ENCODE results near the gene PELO. TPM values are rescaled to one million over a fixed set of nuclear protein-coding genes. Genes with fewer than 3 reads are reported as not detected.
A peak's percentile ranks its signal among the peaks of the same experiment; 100 is the strongest.
"Not testable (repeated sequence)": the region's sequence is repeated elsewhere in the genome, so short reads cannot be mapped to it uniquely, and the experiment has no call there.

The PELO gene
- total RNA-seq, 1 donor, result 18.9 TPM

- H3K4me3 ChIP-seq (ENCODE audit: low read depth, low read length), result no peak overlapping the region
- DNase-seq (ENCODE audit: low read depth), result no peak
- TF ChIP-seq CTCF (IDR thresholded peaks at IDR 0.05; ENCODE audit: insufficient read depth, low read length), result no peak
These were observed 22.7 kb downstream of the PELO start for GRCh38 chr5:52810426-52810825.

GRCh38 chr5:52811067-52811749 lies 23.5 kb downstream of the PELO start:
- no peak for TF ChIP-seq CTCF (IDR thresholded peaks at IDR 0.05; ENCODE audit: insufficient read depth, low read length)
- no peak overlapping the region for H3K4me3 ChIP-seq (ENCODE audit: low read depth, low read length)
- DNase-seq (ENCODE audit: low read depth), result peak; percentile 53

- TF ChIP-seq CTCF (IDR thresholded peaks at IDR 0.05; ENCODE audit: insufficient read depth, low read length), result no peak
- H3K4me3 ChIP-seq (ENCODE audit: low read depth, low read length), result no peak overlapping the region
- no peak for DNase-seq (ENCODE audit: low read depth)
These were observed 26.8 kb downstream of the PELO start for GRCh38 chr5:52814352-52815148.

GRCh38 chr5:52817818-52818217 lies 30.1 kb downstream of the PELO start:
- H3K4me3 ChIP-seq (ENCODE audit: low read depth, low read length), result no peak overlapping the region
- DNase-seq (ENCODE audit: low read depth), result no peak
- no peak for TF ChIP-seq CTCF (IDR thresholded peaks at IDR 0.05; ENCODE audit: insufficient read depth, low read length)

- H3K4me3 ChIP-seq (ENCODE audit: low read depth, low read length), result no peak overlapping the region
- no peak for TF ChIP-seq CTCF (IDR thresholded peaks at IDR 0.05; ENCODE audit: insufficient read depth, low read length)
- no peak for DNase-seq (ENCODE audit: low read depth)
These were observed 30.6 kb downstream of the PELO start for GRCh38 chr5:52818360-52818759.

- H3K4me3 ChIP-seq (ENCODE audit: low read depth, low read length), result not testable (repeated sequence)
These were observed 31.1 kb downstream of the PELO start for GRCh38 chr5:52818807-52819206.

GRCh38 chr5:52821901-52822300 lies 34.2 kb downstream of the PELO start:
- no peak for DNase-seq (ENCODE audit: low read depth)
- H3K4me3 ChIP-seq (ENCODE audit: low read depth, low read length), result no peak overlapping the region

More at GRCh38 chr5:52818807-52819206, 31.1 kb downstream of the PELO start:
- not testable (repeated sequence) for DNase-seq (ENCODE audit: low read depth)

More at GRCh38 chr5:52821901-52822300, 34.2 kb downstream of the PELO start:
- TF ChIP-seq CTCF (IDR thresholded peaks at IDR 0.05; ENCODE audit: insufficient read depth, low read length), result no peak
